ENCODE data around the gene SRGAP1. TPM values are rescaled to one million over a fixed set of nuclear protein-coding genes. Genes with fewer than 3 reads are reported as not detected.

The SRGAP1 gene
- total and polyA plus RNA-seq, 9 of the 15 experiments (the other 6 are each of a cell fraction or from before 2014, with no cell fraction given): 0.01 to 0.13 (median 0.04) TPM; not detected in 3

- H4K20me1 ChIP-seq (replicated peaks; ENCODE audit: control insufficient read depth, insufficient read depth, low read length): no peaks in the 10 kb centered on the region; the same call in 1 of the 2 replicates
- H3K36me3 ChIP-seq (ENCODE audit: control insufficient read depth, insufficient read depth, low read length): no peaks in the 10 kb centered on the region
- no peak overlapping the region for H3K9ac ChIP-seq (ENCODE audit: insufficient read depth in 1 of 2, low read depth in 2 of 2, low read length in 2 of 2)
- BruUV-seq (replicated peaks): no TSS peak
- ChIA-PET CTCF (ENCODE audit: low intra/inter-chr PET ratio) (no interaction called here), POLR2A (no interaction called here)
- no peak overlapping the region for H2AFZ ChIP-seq (ENCODE audit: low read depth, low read length)
- no peak for ATAC-seq
- H3K9me3 ChIP-seq (replicated peaks; ENCODE audit: control insufficient read depth, insufficient read depth, low read depth, low read length): no peaks in the 10 kb centered on the region
- H3K27ac ChIP-seq (ENCODE audit: extremely low read depth, low read depth, low read length): no peak overlapping the region
- H3K9me1 ChIP-seq (ENCODE audit: control insufficient read depth, insufficient read depth, low read length): no peaks in the 10 kb centered on the region
- intact Hi-C loops (cut with micrococcal nuclease) (no loop called here), in situ Hi-C loops (cut with MboI) (no loop called here)
- H3K4me1 ChIP-seq (replicated peaks in 1 of 2; ENCODE audit: control insufficient read depth in 2 of 2, insufficient read depth in 2 of 2, low read length in 2 of 2): no peaks in the 10 kb centered on the region
- no peak for FAIRE-seq
- no peak overlapping the region for H3K4me2 ChIP-seq (ENCODE audit: insufficient read depth, low read length)
- TF ChIP-seq ZNF507 (tag; conservative IDR thresholded peaks at IDR 0.05): no peak
- no peak overlapping the region for H3K4me3 ChIP-seq
- no peaks in the 10 kb centered on the region for H3K27me3 ChIP-seq (ENCODE audit: control insufficient read depth in 2 of 2, insufficient read depth in 2 of 2, low read length in 2 of 2)
- WGBS (ENCODE audit: insufficient coverage, low coverage, missing lambda C conversion rate): 0% methylated on average over 2 of the region's 2 CpGs
- DNase-seq (ENCODE audit: extremely low read depth in 1 of 4, low spot score in 3 of 4): no peak
- no peaks in the 10 kb centered on the region for H3K79me2 ChIP-seq (ENCODE audit: control insufficient read depth, insufficient read depth, low read length)
Observed at GRCh38 chr12:64051057-64051456, 206.6 kb downstream of the SRGAP1 start.

GRCh38 chr12:64053117-64053516, 208.6 kb downstream of the SRGAP1 start:
- no peaks in the 10 kb centered on the region for H3K36me3 ChIP-seq (ENCODE audit: control insufficient read depth, insufficient read depth, low read length)
- H3K9me3 ChIP-seq (replicated peaks; ENCODE audit: control insufficient read depth, insufficient read depth, low read depth, low read length): no peaks in the 10 kb centered on the region
- no peak for FAIRE-seq
- no peak overlapping the region for H3K9ac ChIP-seq (ENCODE audit: insufficient read depth in 1 of 2, low read depth in 2 of 2, low read length in 2 of 2)
- in situ Hi-C loops (cut with MboI) (no loop called here), intact Hi-C loops (cut with micrococcal nuclease) (no loop called here)
- ChIA-PET POLR2A (no interaction called here), CTCF (ENCODE audit: low intra/inter-chr PET ratio) (no interaction called here)
- no peak overlapping the region for H3K27ac ChIP-seq (ENCODE audit: extremely low read depth, low read depth, low read length)
- H3K4me3 ChIP-seq: no peak overlapping the region
- no peaks in the 10 kb centered on the region for H3K4me1 ChIP-seq (replicated peaks in 1 of 2; ENCODE audit: control insufficient read depth in 2 of 2, insufficient read depth in 2 of 2, low read length in 2 of 2)
- no peaks in the 10 kb centered on the region for H3K9me1 ChIP-seq (ENCODE audit: control insufficient read depth, insufficient read depth, low read length)
- TF ChIP-seq RNF219 (CRISPR knock-in tag; IDR thresholded peaks at IDR 0.05): no peak
- TF ChIP-seq FOXJ2 (tag; IDR thresholded peaks at IDR 0.05): no peak
- TF ChIP-seq TAF15 (IDR thresholded peaks at IDR 0.05; ENCODE audit: low read depth, low read length): no peak
- TF ChIP-seq, protein P1, sequence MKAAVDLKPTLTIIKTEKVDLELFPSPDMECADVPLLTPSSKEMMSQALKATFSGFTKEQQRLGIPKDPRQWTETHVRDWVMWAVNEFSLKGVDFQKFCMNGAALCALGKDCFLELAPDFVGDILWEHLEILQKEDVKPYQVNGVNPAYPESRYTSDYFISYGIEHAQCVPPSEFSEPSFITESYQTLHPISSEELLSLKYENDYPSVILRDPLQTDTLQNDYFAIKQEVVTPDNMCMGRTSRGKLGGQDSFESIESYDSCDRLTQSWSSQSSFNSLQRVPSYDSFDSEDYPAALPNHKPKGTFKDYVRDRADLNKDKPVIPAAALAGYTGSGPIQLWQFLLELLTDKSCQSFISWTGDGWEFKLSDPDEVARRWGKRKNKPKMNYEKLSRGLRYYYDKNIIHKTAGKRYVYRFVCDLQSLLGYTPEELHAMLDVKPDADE (conservative IDR thresholded peaks at IDR 0.05; ENCODE audit: control insufficient read depth, low read depth, low read length): no peak
- TF ChIP-seq MYBL2 (IDR thresholded peaks at IDR 0.05; ENCODE audit: low read depth): no peak
- no peak for TF ChIP-seq MYBL2 (CRISPR knock-in tag; IDR thresholded peaks at IDR 0.05; ENCODE audit: borderline replicate concordance)
- TF ChIP-seq CHD1 (IDR thresholded peaks at IDR 0.05; ENCODE audit: low read length): no peak
- TF ChIP-seq SMARCB1 (IDR thresholded peaks at IDR 0.05; ENCODE audit: insufficient read length, low read depth): no peak
- no peak for TF ChIP-seq TCF7 (IDR thresholded peaks at IDR 0.05; ENCODE audit: borderline replicate concordance)
- no peak for DNase-seq (ENCODE audit: extremely low read depth in 1 of 4, low spot score in 3 of 4)
- H2AFZ ChIP-seq (ENCODE audit: low read depth, low read length): no peak overlapping the region
- 3% methylated on average over 3 of the region's 3 CpGs for WGBS (ENCODE audit: insufficient coverage, low coverage, missing lambda C conversion rate)
- no peaks in the 10 kb centered on the region for H4K20me1 ChIP-seq (replicated peaks; ENCODE audit: control insufficient read depth, insufficient read depth, low read length)
- H3K4me2 ChIP-seq (ENCODE audit: insufficient read depth, low read length): no peak overlapping the region
- no peaks in the 10 kb centered on the region for H3K27me3 ChIP-seq (ENCODE audit: control insufficient read depth in 2 of 2, insufficient read depth in 2 of 2, low read length in 2 of 2)
- BruUV-seq (replicated peaks): no TSS peak
- ATAC-seq: no peak
- H3K79me2 ChIP-seq (ENCODE audit: control insufficient read depth, insufficient read depth, low read length): no peaks in the 10 kb centered on the region

All from K562 (cell line).